GM19324 (cell line): ENCODE data around the gene ARHGEF28.

Experiments used
- ATAC-seq: cut with Tn5 transposase; IDR thresholded peaks from one replicate; pipeline ENCODE4 v1.9.1; 2021; ENCODE audit warnings: mild to moderate bottlenecking, moderate library complexity; ENCODE audit not compliant: unreplicated experiment, low FRiP score

The ARHGEF28 gene

DNA sequence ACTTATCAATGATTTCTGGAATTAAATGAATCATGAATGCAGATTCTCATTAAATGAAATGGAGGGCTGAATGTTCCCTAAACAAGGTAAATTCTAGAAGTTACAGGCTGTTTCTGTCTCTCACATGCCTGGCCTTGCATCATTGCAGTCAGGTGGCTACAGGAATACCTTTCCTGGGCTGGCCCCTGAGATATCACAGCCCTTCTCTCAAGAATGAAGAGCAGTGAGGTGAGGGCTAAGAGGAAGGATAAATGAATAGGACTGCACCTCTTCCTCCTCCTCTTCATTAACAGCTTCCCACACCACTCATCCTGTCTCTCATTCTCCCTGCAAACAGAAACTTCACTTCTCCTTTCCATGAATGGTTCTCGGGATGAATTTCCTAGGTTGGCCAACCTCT lies 22.5 kb downstream of the ARHGEF28 start:
- ATAC-seq = no peak

DNA sequence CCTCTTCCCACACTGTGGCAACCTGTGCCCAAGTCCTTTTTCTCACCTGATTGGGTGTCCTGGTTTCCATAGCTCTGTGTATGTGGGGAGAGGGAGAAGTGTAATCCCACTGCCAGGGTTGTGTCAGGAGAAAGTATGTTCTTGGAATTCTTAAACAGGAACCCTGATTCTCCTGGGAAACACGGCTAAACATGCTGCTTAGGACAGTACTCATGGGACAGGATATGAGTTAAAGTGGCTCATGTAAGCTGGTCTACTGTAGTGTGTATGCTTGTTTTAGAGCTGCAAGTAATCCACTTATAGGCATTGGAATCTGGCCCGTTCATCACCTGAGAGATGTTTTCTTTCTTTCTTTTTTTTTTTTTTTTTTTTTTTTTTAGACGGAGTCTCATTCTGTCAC lies 23.9 kb downstream of the ARHGEF28 start:
- no peak for ATAC-seq

DNA sequence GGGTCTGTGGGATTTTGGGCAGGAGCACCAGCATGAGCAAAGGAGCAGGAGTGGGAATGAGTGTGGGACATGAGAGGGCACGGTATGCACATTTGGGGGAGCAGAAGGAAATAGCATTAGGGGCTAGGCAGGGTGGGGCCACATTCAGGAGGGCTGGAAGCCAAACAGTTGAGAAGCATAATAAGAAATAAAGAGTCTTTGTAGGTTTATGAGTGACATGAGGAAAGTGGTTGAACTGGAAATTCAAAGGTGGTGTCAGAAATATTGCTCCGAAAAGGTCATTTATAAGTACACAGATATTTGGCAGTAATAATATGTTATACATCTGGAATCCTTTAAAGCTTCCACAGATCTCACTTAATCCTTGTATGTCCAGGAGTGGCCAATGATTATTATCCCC lies 26.4 kb downstream of the ARHGEF28 start:
- ATAC-seq = no peak

DNA sequence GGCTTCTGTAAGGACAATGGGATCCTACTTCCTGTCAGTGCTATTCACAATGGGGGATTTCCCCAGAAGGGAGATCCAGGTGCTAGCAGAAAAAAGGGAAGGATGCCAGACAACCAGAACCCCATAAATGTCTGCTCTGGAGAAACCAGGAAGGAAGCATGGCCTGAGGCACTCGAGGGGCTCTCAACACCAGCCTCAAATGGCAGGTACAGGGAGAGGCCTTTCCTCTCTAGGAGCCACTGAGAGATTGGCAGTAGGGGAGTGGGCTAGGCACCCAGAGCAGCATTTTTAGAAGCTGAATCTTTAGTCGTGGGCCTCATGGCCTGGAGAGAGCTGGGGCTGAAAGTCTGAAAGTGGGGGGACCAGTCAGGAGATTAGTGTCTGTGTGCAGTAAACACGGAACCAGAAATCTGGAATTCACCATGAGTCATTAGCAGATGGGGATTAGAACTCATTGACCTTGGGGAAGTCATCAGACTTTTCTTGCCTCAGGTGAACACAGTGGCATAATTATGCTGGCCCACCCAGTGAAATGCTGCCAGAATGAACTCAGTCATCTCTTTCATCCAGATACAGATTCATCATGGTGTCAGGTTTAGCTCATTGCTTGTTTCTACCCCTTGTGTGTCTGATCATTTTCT lies 28.3 kb downstream of the ARHGEF28 start:
- no peak for ATAC-seq

DNA sequence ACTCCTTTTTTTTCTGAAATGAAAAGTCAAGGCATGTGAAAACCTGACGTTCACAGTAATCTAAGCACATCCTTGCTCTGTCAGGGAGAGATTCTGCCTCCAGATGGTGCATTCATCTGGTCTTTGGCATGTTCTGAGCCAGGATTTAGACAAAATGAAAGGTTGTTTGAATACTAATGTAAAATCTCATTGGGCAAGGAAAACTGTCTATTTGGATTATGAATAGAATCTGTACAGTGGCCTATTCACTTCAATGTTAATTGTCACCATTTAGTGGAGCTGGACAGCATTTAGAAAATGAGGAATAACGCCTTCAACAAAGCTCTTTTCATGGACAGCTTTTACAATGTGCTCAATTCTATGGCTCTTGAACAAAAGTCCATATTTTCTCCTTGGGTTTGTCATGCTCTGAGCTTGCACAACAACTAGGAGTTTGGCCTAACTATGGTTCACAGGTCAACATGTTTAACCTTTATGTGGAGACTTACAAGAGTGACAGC lies 28.9 kb downstream of the ARHGEF28 start:
- ATAC-seq = no peak

DNA sequence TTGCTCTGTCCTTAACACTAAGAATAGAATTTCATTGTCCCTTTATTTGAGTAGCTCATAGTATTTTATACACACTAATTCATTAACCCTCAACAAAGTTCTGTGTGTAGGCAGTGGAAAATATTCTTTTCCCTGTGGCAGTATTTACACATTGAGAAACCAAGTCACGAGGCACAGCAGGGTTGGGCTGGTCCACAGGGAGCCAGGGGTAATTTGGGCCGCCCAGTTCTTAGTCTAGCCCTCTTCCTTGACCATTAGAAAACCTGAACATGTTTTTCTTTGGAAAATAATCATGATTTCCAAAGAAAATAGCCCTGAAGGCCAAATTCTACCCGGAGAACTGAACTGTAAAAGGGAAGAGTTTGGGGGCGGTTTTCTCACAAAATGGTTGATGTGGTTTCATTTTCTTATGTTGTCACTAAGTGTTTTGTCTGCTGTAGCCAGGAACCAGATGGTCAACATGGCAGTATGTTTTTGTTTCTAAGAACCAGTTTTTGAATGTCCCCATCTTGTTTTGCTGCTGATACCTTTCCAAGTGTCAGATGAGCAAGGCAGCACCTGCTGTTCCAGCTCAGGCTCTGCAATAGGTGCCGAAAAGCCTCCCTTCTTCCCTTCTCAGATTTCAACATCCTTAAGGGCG lies 29.6 kb downstream of the ARHGEF28 start:
- ATAC-seq = no peak

DNA sequence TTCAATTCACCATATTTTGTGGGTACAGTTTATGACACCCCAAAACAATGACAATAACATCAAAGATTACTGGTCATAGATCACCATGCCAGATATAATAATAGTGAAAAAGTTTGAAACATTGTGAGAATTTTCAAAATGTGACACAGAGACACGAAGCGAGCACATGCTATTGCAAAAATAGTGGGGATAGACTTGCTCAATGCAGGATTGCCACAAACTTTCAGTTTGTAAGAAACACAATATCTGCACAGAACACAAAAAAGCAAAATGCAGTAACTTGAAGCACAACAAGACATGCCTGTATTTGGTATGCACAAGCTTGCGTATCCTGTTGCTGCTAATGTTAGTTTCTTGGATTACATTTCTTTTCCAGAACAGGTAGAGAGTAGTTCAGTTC lies 35.8 kb downstream of the ARHGEF28 start:
- ATAC-seq = no peak

DNA sequence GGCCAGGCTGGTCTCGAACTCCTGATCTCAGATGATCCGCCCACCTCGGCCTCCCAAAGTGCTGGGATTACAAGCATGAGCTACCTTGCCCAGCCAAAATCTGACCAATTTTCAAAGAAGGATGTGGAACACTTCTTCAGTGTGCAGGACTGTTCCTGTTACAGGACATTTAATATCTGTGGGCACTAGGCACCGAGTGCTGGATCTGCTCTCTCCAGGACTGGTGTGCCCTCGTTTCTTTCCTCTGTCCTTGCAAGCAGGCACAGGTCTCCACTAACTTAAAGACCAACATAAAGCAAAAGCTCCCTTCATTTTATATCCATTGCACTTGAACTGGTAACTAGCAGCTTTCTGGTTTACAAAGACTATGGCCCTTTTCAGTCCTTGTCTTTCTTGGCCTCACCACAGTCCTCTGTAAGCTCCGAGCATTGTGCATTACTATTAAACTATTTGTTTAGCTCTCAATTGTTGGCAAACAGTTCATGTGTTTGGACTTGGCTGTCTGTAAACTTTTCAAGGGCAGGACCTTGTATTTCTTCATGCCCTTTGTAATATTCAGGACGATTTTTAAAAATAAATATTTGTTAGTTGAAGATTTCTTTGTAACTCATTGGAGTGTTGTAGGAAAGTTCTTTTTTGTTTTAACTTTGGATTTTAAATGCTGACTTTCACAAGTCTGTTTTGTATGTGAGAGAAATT lies 37.3 kb downstream of the ARHGEF28 start:
- ATAC-seq = no peak

DNA sequence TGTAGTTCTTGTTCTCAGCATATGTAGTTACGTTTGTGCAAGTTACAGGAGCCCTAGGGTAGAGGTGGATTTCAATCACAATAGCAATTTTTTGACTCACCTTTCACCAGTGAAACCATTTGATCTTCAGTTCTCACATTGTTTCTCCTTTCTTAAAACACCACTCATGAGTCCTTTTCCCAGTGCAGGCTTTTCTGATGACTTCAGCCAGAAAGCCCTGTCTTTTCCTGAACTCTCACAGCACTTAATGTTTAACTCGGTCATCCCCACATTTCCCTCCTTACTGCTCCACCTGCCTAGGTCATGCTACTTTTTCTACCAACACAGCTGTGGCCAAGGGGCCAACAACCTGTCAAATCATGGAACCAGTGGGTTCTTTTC lies 37.9 kb downstream of the ARHGEF28 start:
- ATAC-seq = no peak

DNA sequence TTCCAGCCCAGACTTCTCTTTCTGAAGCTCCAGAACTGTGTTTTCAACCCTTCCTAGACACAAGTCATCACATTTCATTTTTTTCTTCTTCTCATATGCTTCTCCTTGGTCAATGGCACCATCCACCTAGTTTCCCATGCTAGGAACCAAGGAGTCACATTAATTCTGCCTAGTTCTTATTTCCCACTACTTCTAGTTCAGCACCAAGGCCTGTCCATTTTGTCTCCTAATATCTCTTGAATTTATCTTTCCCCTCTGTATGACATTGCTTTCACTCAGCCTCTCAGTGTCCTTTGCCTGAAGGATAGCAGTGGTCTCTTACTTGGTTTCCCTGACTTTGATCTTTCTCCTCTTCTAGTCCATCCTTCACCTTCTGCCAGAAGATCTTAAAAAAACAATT lies 38.8 kb downstream of the ARHGEF28 start:
- ATAC-seq = no peak

DNA sequence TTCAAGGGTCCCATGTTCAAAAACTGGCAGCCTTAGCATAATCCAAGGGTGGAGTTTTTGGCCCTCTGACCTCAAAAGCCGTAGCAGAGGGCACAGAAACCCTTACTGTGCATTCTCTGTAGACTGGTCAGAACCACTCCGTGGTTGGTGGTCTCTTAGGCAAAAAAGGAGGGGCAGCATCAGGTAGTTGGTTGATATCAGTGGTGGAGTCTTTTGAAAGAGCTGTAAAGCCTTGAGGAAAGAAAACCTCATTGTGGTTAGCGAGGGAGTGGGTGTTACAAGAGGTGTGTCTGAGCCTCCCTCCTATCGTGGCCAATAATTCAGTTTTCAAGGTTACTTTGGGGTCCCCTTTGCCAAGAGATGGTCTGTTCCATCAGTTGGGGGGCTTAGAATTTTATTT lies 40.9 kb downstream of the ARHGEF28 start:
- no peak for ATAC-seq

DNA sequence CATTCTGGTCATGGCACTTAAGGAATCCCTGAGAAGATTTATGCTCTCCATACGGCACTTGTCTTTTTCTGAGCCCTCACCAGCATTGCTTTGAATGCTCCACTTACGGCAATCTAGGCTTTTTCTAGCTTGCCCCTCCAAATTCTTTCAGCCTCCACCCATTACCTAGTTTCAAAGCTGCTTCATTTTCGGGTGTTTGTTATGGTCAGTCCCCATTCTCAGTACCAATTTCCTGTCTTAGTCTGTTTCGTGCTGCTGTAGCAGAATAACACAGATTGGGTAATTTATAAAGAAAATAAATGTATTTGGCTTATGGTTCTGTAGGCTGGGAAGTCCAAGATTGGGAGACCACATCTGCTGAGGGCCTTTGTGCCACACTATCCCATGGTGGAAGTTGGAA lies 42.0 kb downstream of the ARHGEF28 start:
- ATAC-seq = peak; percentile 68

DNA sequence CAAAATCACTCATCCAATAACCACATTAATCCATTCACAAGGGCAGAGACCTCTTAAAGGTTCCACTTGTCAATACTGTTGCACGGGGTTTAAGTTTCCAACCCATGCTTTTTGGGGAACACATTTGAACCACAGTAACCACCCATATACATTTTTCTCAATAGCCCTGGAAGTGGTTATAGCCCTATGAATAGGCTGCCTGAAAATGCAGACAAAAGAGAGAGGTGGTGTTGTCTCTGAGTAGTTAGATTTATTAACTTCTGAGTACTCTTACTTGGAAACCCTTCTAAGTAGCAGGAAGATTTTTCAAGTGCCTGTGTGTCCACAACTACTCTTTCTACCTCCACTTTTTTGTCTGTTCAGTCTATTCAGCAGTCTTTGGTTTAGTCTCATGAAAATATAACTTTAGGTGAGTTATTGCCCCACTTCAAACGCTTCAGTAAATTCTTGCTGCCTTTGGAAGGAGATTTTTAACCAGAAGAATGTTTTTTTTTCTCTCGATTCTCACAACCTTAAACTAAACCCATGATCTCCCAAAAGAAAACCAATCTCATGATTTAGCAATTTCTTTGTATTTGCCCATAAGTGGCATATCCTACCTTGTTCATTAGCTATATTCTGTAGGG lies 42.6 kb downstream of the ARHGEF28 start:
- ATAC-seq = peak; percentile 29

DNA sequence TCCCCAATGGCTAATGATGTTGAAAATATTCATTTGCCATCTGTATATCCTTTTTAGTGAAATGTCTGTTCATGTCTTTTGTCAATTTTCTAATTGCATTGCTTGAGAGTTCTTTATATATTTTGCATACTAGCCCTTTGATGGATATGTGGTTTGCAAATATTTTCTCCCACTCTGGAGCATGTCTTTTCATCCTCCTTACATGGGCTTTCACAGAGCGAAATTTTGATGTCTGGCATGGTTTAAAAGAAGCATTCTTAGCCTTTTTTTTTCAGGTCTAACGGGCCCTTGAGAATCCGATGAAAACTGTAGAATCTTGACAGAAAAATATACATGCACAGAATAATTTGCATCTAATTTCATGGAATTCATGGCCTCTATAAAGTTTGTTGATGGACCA lies 44.7 kb downstream of the ARHGEF28 start:
- no peak for ATAC-seq

DNA sequence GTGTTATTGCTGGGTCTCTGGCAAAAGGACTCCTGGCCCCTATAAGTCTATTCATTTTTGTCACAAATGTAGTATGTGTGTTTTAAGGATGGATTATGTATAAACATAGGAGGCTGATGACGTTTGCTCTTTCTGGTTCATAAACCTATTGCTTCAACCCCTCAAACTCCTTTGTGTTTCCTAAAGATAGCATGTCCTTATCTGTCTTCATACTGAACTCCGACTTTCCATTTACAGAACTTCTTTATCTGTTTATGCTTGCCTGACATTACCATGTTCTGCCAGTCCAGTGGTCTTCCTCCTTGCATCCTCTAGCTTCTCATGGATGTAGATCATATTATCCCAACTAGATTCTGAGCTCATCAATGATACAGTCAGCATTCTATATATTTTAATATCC lies 46.1 kb downstream of the ARHGEF28 start:
- no peak for ATAC-seq

DNA sequence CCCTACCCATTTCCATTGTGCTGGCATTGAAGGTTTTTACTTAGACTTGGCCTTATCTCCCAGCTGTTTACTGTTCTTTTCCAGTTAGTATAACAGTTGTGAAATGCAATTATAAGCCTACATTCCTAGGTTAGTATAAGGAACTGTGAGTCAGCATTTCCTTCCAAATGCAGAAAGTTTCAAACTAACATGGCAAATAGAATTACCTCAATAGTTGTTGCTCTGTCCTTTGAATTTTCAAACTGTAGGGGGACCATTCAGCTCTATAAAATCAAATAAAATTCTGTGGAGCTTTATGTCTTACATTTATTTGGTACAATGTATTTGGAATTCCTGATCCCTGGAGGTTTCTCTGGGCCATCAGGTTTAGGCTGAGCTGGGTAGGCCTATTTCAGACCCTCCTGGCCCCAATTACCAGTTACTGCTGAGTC lies 47.2 kb downstream of the ARHGEF28 start:
- no peak for ATAC-seq

DNA sequence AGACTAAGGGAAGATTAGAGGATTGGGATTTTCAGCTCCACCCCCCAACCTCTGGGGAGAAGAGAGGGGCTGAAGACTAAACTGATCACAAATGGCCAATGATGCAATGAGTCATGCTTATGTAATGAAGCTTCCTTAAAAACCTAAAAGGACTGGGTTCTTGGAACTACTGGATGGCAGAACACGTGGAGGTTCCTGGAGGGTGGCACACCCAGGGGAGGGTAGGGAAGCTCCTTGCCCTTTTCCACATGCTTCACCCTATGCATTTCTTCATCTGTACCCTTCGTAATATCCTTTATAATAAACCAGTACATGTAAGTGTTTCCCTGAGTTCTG lies 48.6 kb downstream of the ARHGEF28 start:
- ATAC-seq = no peak

DNA sequence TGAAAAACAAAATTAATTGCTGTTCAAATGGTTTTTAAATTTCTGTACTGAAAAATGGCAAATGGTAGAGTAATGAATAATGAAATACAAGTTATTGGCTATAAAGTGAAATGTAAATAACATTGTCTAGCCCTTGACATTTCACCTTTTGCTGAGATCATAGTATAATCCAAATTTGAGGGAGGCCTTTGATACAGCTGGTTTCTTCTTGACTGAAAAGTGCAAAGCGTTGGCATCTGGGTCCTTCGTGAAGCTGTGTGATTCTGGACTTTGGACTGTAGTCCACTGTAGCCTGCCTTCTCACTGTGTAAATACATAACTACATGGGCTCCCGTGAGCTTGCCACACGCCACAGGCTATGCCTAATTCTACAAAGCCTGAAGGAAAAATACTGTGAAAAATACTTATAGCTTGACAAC lies 52.3 kb downstream of the ARHGEF28 start:
- no peak for ATAC-seq

DNA sequence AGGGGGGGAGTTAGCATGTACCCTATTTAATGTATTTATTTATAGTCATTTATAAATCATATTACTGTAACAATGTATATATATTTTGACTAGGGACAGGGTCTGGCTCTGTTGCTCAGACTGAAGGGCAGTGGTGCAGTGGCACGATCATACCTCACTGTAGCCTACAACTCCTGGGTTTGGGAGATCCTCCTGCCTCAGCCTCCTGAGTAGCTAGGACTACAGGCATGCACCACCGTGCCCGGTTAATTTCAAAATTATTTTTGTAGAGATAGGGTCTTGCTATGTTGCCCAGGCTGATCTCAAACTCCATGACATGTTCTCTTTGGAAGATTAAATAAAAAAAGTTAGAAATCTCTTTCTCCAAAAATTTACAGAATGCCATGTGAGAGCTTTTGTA lies 52.8 kb downstream of the ARHGEF28 start:
- ATAC-seq = no peak

DNA sequence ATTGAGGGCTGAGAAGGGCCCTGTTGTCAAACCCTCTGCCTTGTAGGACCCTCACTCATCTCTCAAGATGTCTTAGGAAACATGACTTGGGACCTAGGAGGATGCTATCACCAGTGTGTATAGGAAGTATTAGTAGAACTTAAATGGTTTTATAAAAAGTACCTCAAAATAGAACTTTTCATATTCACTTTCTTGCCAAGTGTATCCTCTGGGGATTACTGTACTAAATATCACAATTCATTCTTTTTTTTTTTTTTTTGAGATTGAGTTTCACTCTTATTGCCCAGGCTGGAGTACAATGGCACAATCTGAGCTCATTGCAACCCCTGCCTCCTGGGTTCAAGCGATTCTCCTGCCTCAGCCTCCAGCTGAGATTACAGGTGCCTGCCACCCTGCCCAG lies 56.2 kb downstream of the ARHGEF28 start:
- no peak for ATAC-seq

DNA sequence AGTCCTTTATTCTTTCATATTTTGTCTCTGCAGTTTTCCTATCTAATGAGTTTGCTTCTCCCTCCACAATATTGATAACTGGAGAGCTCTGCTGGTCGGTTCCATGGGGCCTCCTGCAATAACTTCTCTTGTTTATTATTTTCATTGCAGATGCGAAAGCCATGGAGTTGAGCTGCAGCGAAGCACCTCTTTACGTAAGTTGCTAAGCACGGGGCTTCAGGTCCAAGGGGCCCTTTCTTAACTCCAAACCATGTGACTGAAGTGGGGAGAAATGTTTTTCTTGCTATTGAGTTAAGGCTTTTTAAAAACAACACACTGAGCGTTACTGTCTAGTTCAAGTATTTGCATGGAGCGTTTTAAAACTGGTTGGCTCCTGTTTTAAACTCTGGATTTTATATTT lies 58.7 kb downstream of the ARHGEF28 start:
- no peak for ATAC-seq
